DOHH2 (cell line): Measurements from ENCODE around the gene MAMDC4.
A peak's percentile ranks its signal among the peaks of the same experiment; 100 is the strongest.

Experiments
- H3F3A ChIP-seq: fragments of 200-600 bp; sonication (generic), shearing (Covaris generic); 2 replicates; pipeline ENCODE4 v1.6.0; 2016; ENCODE audit warnings: antibody characterized with exemption, mild to moderate bottlenecking; ENCODE audit not compliant: control insufficient read depth, insufficient read depth
- H3K27ac ChIP-seq: fragments of 200-600 bp; sonication (generic); 2 replicates; pipeline ENCODE4 v1.5.1; 2014; ENCODE audit warnings: low read depth, mild to moderate bottlenecking, low read length, moderate library complexity
- H3K27me3 ChIP-seq: fragments of 200-600 bp; sonication (generic); 2 replicates; pipeline ENCODE4 v1.6.1; 2014; ENCODE audit warnings: mild to moderate bottlenecking, low read length, mixed read lengths; ENCODE audit not compliant: control insufficient read depth
- H3K36me3 ChIP-seq: fragments of 200-600 bp; sonication (generic); 2 replicates; pipeline ENCODE4 v1.6.1; 2014; ENCODE audit warnings: mild to moderate bottlenecking, low read length, moderate library complexity, mixed read lengths; ENCODE audit not compliant: control insufficient read depth
- H3K4me1 ChIP-seq: fragments of 200-600 bp; sonication (generic); 2 replicates; pipeline ENCODE4 v1.6.1; 2014; ENCODE audit warnings: mild to moderate bottlenecking, low read length, mixed read lengths; ENCODE audit not compliant: control insufficient read depth
- H3K4me2 ChIP-seq: fragments of 200-600 bp; sonication (generic); 2 replicates; pipeline ENCODE4 v1.6.0; 2014; ENCODE audit warnings: mild to moderate bottlenecking, low read length, moderate library complexity
- H3K4me3 ChIP-seq: fragments of 200-600 bp; sonication (generic); 2 replicates; pipeline ENCODE4 v1.5.1; 2014; ENCODE audit warnings: mild to moderate bottlenecking, low read length, mixed read lengths
- H3K79me2 ChIP-seq: fragments of 200-600 bp; sonication (generic); 2 replicates; pipeline ENCODE4 v1.6.1; 2014; ENCODE audit warnings: mild to moderate bottlenecking, low read length, mixed read lengths; ENCODE audit not compliant: control insufficient read depth
- H3K9me2 ChIP-seq: fragments of 200-600 bp; sonication (generic); replicated peaks from 2 replicates; pipeline ENCODE4 v1.6.1; 2014; ENCODE audit warnings: mild to moderate bottlenecking, low read length, mixed read lengths; ENCODE audit not compliant: control insufficient read depth
- H3K9me3 ChIP-seq: fragments of 200-600 bp; sonication (generic); 2 replicates; pipeline ENCODE4 v1.6.1; 2014; ENCODE audit warnings: antibody characterized with exemption, low read length, mixed read lengths; ENCODE audit not compliant: control insufficient read depth, insufficient read depth
- H4K20me1 ChIP-seq: fragments of 200-600 bp; sonication (generic); 2 replicates; pipeline ENCODE4 v1.6.0; 2014; ENCODE audit warnings: low read depth, mild to moderate bottlenecking, antibody characterized with exemption, low read length, moderate library complexity; ENCODE audit not compliant: control insufficient read depth, insufficient read depth
- EZH2phosphoT487 ChIP-seq: fragments of 200-600 bp; sonication (generic); IDR thresholded peaks from 2 replicates; pipeline ENCODE4 v1.6.1; 2017; ENCODE audit warnings: borderline replicate concordance, mild to moderate bottlenecking, antibody characterized with exemption, low read length, moderate library complexity, mixed read lengths
- TF ChIP-seq, protein P1 (sequence below): fragments of 200-600 bp; sonication (generic); IDR thresholded peaks from one replicate; pipeline ENCODE4 v1.5.1; 2014; ENCODE audit warnings: antibody characterized with exemption, mild to moderate bottlenecking, low read depth, low read length; ENCODE audit not compliant: poor library complexity, severe bottlenecking

MAMDC4 gene

DNA sequence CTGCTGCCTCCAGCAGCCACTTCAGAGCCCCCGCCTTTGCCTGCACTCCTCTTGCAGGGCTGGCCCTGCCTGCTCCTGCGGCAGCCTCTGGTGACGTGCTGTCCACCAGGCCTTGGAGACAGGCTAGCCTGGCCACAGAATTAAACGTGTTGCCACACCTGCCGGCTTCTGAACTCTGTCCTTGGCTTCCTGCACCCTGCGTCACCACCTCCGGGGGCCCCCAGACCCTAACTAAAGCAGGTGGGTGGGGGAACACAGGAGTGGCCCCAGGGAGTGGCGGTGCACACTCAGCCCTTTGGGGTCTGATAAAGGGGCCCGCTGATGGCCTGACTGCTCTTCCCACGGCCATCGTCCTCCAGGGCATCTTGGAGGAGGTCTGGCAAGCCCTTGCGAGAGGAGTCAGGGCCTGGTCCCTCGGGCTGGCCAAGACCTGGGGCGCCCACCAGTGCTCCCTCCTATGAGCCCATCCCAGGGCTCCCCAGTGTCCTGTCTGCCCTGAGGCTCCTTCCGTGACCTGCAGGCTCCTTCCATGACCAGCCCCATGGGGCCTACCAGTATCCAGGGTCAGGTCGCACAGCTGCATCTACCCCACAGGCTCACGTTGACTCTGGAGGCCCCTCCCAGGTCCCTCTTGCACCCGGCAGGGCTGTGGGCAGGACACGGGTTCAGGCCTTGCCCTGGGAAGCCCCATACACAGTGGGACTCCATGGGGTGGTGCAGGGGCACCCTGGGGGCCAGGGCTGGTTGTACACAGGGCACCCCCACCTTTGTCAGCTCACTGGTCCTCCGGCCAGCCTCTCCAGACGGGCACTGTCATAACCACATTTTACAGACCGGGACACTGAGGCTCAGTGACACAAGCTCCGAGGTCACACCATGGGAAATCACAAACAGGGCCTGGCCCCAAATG, 1.0 kb upstream of the MAMDC4 start:
- Histone ChIP-seq H3K36me3 (peaks cover 21% of the 10 kb centered on the region; the same call in 1 of the 2 replicates), H3K9me3 (no peaks in the 10 kb centered on the region), H3K79me2 (peaks cover 13% of the 10 kb centered on the region), H3K4me3 (no peak overlapping the region), H3F3A (no peaks in the 10 kb centered on the region; the same call in 1 of the 2 replicates), H3K27me3 (no peaks in the 10 kb centered on the region), H4K20me1 (peaks cover 6% of the 10 kb centered on the region; the same call in 1 of the 2 replicates), H3K9me2 (no peaks in the 10 kb centered on the region), H3K4me2 (no peak overlapping the region), H3K27ac (no peak overlapping the region), H3K4me1 (peaks cover 21% of the 10 kb centered on the region)
- TF ChIP-seq, protein P1, sequence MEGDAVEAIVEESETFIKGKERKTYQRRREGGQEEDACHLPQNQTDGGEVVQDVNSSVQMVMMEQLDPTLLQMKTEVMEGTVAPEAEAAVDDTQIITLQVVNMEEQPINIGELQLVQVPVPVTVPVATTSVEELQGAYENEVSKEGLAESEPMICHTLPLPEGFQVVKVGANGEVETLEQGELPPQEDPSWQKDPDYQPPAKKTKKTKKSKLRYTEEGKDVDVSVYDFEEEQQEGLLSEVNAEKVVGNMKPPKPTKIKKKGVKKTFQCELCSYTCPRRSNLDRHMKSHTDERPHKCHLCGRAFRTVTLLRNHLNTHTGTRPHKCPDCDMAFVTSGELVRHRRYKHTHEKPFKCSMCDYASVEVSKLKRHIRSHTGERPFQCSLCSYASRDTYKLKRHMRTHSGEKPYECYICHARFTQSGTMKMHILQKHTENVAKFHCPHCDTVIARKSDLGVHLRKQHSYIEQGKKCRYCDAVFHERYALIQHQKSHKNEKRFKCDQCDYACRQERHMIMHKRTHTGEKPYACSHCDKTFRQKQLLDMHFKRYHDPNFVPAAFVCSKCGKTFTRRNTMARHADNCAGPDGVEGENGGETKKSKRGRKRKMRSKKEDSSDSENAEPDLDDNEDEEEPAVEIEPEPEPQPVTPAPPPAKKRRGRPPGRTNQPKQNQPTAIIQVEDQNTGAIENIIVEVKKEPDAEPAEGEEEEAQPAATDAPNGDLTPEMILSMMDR: no peak
- TF ChIP-seq EZH2phosphoT487: no peak

DNA sequence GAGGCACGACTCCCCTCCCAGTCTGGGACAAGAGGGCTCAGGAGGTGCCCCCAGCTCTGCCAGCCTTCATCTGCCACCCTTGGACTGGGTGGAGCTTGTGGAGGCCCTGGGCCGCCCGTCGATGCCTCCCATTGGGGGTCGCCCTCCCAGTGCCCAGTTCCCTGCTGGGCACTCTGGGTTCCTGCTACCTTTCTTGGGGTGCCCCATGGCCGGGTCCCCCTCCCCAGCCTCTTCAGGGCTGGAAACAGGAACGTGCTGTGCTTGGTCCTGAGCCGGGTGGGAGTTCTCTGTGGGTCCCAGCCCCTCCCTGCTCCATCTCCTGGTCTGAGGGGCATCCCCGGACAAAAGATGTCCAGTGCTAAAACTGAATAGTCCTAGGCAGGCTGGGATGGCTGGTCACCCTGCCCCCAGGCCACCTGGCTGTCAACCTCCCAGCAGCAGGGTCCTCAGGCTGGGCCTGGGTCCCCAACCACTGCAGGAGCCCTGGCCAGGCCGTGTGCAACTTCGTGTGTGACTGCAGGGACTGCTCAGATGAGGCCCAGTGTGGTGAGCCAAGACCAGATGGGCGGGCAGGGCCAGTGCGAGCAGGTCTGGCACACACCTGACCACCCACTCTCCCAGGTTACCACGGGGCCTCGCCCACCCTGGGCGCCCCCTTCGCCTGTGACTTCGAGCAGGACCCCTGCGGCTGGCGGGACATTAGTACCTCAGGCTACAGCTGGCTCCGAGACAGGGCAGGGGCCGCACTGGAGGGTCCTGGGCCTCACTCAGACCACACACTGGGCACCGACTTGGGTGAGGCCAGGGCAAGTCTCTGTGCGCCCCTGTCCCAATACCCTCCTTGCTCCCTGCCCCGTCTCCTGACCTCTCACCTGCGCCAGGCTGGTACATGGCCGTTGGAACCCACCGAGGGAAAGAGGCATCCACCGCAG, 784 bp downstream of the MAMDC4 start:
- no peaks in the 10 kb centered on the region; the same call in 1 of the 2 replicates for H3F3A ChIP-seq
- no peak overlapping the region for H3K4me2 ChIP-seq
- no peak overlapping the region for H3K27ac ChIP-seq
- peaks cover 14% of the 10 kb centered on the region for H3K4me1 ChIP-seq
- H3K27me3 ChIP-seq: no peaks in the 10 kb centered on the region
- peaks cover 12% of the 10 kb centered on the region for H3K79me2 ChIP-seq
- no peak overlapping the region for H3K4me3 ChIP-seq
- H3K9me2 ChIP-seq: no peaks in the 10 kb centered on the region
- H3K9me3 ChIP-seq: no peaks in the 10 kb centered on the region
- H3K36me3 ChIP-seq: peaks cover 21% of the 10 kb centered on the region; the same call in 1 of the 2 replicates
- H4K20me1 ChIP-seq: peaks cover 6% of the 10 kb centered on the region; the same call in 1 of the 2 replicates
- TF ChIP-seq, protein P1: no peak
- TF ChIP-seq EZH2phosphoT487: no peak

DNA sequence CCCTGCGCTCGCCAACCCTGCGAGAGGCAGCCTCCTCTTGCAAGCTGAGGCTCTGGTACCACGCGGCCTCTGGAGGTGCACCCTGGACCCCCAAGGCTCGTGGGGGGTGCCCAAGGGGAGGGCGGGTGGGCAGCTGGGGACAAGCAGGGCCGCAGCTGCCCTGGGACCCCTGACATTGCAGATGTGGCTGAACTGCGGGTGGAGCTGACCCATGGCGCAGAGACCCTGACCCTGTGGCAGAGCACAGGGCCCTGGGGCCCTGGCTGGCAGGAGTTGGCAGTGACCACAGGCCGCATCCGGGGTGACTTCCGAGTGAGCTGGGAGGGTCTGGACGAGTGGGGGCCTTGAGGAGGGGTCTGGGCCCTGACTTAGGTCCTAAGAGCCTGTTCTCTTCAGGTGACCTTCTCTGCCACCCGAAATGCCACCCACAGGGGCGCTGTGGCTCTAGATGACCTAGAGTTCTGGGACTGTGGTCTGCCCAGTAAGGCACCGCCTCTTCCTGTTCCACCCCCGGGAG, 1.5 kb downstream of the MAMDC4 start:
- Histone ChIP-seq H3K4me1 (peaks cover 11% of the 10 kb centered on the region), H3K9me2 (no peaks in the 10 kb centered on the region), H3F3A (no peaks in the 10 kb centered on the region), H3K27ac (no peak overlapping the region), H3K79me2 (peaks cover 4% of the 10 kb centered on the region), H3K36me3 (peaks cover 21% of the 10 kb centered on the region; the same call in 1 of the 2 replicates), H3K27me3 (no peaks in the 10 kb centered on the region), H3K9me3 (no peaks in the 10 kb centered on the region), H4K20me1 (peaks cover 6% of the 10 kb centered on the region; the same call in 1 of the 2 replicates), H3K4me3 (no peak overlapping the region), H3K4me2 (no peak overlapping the region)
- no peak for TF ChIP-seq EZH2phosphoT487
- TF ChIP-seq, protein P1: peak; percentile 47
